Middle frontal gyrus (tissue), 1 donor: ENCODE results near the gene COL23A1.

ENCODE experiments used
- DNase-seq: peaks from one replicate; pipeline ENCODE4 v3.0.0-alpha.2; 2015; ENCODE audit warnings: low spot score; ENCODE audit errors: extremely low spot score

Gene COL23A1

DNA sequence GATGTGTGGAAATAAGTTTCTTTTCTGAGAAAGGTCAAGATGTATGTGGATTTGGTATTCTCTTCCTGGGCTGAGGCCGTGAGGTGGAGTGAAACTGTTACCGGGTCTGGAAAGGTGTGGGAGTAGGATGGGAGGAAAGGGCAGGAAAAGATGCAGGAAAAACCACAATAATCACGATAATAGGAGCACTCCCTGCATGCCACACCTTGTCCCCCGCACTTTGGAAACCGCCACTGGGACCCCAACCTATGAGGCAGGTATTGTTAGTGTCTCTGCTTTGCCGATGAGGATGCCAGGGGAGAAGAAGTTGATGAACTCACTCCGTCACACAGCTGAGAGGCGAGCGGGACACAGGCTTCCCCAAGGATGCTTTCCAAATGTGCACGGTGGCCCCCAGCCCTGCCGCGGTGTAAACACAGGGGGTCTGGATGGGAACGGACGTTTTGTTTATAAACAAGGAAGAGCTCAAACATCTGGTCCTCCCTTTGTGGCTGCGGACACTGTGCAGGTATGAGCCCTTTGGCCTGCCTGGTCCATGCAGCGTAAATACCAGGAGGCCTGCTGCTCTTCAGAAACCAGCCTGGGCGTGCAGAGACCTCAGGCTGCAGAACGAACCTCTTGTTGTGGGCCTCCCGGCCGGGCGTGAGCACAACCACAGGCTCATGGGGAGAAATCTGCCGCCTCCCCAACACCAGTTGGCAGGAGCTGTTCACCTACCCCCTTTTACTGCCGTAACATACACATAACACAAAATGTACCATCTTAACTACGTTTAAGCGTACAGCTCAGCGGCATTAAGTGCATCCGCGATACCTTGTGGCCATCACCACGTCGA lies 126.7 kb downstream of the COL23A1 start:
- DNase-seq, result no peak

- no peak for DNase-seq
Observed at GRCh38 chr5:178462816-178463215, 127.4 kb downstream of the COL23A1 start.

DNA sequence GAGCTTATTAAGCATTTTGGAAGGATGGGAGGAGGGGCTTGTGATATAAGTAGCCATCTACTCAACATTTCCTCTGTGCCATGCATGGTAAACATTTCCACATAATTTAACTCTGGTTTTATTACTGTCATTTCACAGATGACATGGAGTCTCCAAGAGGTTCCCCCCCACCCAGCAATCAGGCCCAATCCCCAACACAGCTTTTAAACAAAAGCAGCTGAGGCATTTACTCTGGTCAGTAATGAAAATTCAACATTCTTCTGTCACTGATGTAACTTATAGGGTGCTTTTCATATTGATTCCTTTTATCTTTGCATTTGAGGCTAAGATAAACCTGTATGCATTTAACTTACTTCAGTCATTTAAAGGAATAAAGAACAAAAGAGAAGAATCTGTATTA lies 128.1 kb downstream of the COL23A1 start:
- DNase-seq, result no peak

DNA sequence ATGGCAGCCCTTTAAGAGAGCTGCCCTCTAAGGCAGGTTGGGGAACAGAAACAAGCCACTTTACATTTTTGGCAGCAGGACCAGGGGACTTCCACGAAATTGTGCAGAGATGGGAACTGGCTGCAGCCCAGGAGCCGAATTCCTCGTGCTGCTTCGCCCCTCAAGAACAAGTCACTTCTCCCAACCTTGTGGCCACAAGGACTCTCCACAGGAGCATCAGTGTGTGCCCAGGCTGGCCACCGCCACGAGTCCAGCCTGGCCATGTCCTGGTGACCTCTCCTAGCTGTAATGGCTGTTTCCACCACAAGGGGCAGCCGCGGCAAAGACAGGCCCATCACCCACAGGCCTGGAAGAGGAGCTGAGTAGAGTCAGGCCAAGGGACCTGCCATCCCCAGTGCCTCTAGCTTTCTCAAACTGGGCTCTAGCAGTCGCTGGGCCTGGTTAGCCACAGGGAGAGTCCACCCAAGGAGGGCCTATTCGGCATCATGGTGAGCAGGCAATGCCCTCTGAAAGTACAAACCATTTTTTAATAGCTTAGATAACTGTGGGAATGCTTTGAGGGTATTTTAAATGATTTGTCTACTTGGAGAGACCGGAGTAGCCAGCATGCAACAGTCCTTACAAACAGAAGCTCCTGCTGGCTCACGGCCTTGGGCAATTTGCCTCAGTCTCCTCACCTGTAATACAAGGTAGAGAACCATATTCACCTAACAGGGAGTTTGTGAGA lies 129.0 kb downstream of the COL23A1 start:
- DNase-seq, result peak; percentile 43

GRCh38 chr5:178460598-178460997 lies 129.6 kb downstream of the COL23A1 start:
- DNase-seq, result no peak

- no peak for DNase-seq
Observed at GRCh38 chr5:178460174-178460573, 130.0 kb downstream of the COL23A1 start.

DNA sequence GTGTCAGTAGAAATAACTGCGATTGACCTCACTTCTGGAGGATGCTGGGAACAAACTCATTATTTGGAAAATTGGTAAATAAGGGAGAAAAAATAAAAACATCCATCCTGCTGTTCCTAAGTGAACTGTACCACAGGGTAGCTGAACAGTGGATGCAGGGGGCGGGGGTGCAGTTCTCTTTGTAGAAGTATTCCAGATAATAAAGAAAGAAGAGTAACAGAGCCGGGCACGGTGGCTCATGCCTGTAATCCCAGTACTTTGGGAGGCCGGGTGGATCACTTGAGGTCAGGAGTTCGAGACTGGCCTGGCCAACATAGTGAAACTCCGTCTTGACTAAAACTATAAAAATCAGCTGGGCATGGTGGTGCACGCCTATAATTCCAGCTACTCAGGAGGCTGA lies 132.1 kb downstream of the COL23A1 start:
- no peak for DNase-seq

GRCh38 chr5:178457471-178457870 lies 132.7 kb downstream of the COL23A1 start:
- DNase-seq, result no peak

DNA sequence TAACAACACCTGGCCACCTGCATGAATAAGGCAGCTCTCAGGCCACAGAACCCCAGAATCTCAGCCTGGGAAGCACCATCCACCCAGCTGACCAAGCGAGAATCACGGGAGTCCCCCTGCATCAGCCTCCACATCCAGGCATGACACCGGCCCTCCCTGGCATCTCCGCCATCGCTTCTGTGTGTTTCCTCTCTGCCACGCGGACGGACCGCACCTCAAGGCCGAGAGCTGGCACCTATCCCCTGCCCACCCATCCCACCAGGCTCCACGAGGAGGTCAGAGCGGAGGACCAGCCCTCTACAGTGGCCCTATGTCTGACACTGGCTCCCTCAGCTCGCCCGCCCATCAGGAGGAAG lies 134.7 kb downstream of the COL23A1 start:
- DNase-seq, result no peak

DNA sequence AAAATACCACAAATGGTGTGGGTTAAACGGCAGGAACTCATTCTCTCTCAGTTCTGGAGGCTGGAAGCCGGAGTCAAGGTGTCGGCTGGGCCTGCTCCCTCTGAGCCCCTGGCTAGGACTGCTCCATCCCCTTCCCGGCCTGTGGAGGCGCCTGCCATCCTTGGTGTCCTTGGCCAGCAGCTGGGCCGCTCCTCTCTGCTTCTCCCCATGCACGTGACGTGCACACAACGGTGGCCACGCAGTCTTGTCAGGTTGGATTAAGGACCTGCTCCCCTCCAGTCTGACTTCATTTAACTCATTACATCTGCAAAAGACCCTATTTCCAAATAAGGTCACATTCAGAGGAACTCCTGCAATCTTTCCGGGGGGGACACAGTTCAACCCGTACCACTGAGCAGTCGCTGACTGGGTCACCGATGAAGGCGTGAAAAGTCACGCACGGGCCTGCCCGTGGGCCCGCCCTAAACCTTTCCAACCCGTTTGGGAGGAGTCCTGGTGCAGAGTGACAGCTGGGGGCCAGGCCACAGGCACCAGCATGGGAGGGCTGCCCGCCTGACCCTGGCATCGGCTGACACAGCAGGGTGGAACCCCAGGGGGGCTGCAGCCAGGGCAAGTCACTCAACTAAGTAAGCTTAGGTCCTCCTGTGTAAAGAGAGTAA lies 135.2 kb downstream of the COL23A1 start:
- DNase-seq, result no peak

- no peak for DNase-seq
Observed at GRCh38 chr5:178454303-178454702, 135.9 kb downstream of the COL23A1 start.

- no peak for DNase-seq
Observed at GRCh38 chr5:178453224-178453623, 137.0 kb downstream of the COL23A1 start.

DNA sequence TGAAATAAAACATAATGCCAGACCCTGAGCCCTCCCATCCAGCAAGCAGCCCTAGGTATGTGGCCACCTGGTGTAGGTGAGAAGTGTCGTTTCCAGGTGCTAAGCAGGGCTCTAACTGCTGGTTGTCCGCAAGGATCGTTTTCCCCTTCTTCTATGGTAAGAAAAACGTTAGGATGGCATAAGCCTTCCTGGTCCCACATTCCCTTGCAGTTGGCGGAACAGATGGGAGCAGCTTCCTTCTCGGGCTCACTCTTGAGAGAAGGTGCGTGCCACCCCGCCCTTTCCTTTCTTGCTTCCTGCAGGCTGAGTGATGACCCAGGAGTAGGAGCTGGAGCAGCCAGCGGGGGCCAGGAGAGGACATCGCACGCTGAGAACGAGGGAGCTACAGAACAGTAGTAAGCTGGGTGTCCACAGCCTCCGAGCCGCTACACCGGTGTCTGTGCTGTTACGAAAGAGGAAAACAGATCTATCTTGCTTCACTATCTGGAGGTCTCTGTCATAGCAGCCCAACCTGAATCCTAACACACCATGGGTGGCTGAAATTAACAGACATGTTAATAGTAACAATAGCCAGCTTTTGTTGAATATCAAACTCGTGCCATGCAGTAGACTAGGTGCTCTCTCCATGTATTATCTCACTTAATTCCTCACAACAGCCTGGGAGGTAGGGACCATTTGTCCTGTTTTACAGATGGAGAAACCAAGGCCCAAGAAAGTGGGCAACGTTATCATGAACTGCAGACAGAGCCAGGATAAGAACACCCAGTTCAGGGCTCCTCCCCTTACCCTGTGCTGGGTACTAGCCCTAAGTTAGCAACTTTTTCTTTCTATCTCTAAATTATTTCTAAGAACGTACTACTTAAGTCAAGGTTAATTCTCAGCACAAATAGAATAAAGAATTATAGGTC lies 139.8 kb downstream of the COL23A1 start:
- no peak for DNase-seq

- no peak for DNase-seq
Observed at GRCh38 chr5:178449163-178450070, 140.8 kb downstream of the COL23A1 start.

DNA sequence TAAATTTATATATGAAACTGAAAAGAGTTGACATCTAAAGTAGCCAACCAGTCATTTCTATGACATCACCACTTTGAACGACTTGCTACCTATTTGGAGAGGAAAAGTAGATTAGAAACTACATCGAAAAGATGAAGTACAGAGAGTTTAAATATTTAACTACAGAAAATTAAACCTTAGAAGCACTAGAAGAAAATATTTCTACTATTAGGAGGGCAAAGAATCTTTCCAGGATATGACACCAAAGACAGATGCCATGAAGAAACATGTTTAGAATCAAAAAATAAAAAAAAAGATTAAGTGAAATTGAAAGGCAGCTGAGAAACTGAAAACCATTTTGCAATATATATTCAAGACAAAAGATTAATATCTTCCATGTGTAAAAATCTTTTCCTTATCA lies 144.7 kb downstream of the COL23A1 start:
- no peak for DNase-seq

DNA sequence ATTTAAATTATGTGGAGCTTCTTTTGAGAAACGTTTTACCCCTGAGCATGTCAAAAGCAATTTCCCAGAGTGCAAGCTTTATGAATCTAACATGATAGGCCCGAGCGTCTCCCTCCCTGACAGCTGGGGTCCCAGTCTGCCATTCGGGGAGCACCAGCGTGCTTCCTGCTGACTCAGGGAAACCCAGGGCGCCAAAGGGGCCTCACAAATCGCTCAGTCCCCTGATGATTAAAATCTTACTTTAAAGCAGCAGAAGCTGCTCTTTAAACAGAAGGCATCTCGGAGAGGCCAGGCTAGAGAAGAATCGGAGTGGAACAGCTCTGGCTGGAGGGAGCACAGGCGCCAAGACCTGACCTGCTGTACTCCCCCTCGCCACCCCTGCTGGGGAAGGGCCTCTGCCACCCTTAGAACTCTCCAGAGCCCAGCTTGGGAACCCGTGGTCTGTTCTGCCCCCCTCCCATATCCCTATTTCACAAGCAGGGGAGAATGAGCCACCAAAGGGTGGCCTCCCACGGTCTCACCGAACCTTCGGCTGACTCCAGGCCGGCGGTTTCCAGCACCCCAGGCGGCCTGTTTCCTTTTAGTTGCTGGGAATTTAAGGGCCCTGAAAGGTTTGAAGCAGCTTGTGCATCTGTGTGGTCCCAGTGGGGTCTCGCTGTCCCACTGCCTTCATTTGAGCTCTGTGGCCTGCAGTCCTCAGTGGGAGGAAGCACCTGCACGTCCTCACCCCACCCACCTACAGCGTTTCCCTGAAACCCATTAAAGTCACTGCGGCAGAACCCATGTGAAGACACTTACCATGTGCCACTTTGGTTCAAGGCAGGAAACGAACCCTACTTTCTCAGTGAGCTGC lies 147.6 kb downstream of the COL23A1 start:
- DNase-seq, result no peak

DNA sequence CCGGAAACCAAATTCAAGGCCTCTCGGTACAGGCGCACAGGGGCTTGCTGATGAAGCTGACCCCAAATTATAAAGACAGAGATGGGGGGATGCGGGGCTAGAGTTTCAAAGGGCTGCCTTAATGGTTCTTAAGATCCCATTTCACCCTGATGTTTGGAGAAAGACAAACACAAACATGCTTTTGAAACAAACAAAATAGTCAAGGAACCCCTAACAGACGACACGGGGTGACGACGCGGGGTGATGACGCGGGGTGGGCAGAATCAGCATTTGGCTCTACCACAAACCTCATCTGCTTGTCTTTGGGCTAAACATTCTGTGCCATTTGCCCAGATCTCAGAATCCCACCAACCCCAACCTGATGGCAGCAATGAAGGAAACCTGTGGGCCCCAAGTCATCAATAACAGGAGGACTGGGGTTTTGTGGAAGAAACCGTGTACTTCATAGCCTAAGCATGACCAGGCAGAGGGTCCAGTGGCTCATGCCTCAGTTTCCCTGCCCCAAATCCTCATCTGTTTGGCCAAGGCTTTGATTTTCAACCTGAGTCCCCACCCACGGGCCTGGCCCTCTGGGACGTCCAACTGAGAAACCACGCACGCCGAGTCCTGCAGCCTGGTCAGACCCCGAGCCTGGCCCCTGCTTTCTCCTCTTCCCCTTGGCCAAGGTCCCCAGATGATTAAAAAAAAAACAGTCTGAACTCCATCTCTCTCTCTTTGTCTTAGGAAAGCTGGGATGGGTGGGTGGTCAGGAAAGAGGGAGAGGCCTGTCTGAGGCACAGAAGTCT lies 148.5 kb downstream of the COL23A1 start:
- DNase-seq, result no peak

- DNase-seq, result no peak
Observed at GRCh38 chr5:178440181-178440580, 150.0 kb downstream of the COL23A1 start.
